Trophoblast cell (in vitro differentiated cells and primary cell): Measurements from ENCODE around the gene GTF3C5.

Experiments used
- DNase-seq, 2 donors: peaks; one replicate each; pipeline ENCODE4 v3.0.0-alpha.2; 2016
- H2AFZ ChIP-seq: 2 replicates; pipeline ENCODE4 v1.6.1; 2013; ENCODE audit warnings: low read length, moderate library complexity, mild to moderate bottlenecking; ENCODE audit not compliant: insufficient read depth, poor library complexity
- H2AK5ac ChIP-seq: 2 replicates; pipeline ENCODE4 v1.6.1; 2013; ENCODE audit warnings: mild to moderate bottlenecking, low read length
- H2BK120ac ChIP-seq: 2 replicates; pipeline ENCODE4 v1.6.1; 2013; ENCODE audit warnings: low read length, mild to moderate bottlenecking, moderate library complexity; ENCODE audit not compliant: insufficient read depth, poor library complexity
- H2BK12ac ChIP-seq: 2 replicates; pipeline ENCODE4 v1.6.1; 2013; ENCODE audit warnings: mild to moderate bottlenecking, low read length, moderate library complexity
- H2BK5ac ChIP-seq: 2 replicates; pipeline ENCODE4 v1.6.1; 2013; ENCODE audit warnings: low read length, low read depth, moderate library complexity, mild to moderate bottlenecking; ENCODE audit not compliant: poor library complexity
- H3K14ac ChIP-seq: 2 replicates; pipeline ENCODE4 v1.6.1; 2013; ENCODE audit warnings: mild to moderate bottlenecking, low read length
- H3K18ac ChIP-seq: 2 replicates; pipeline ENCODE4 v1.6.1; 2013; ENCODE audit warnings: mild to moderate bottlenecking, low read length
- H3K23ac ChIP-seq: 2 replicates; pipeline ENCODE4 v1.6.1; 2013; ENCODE audit warnings: low read length
- H3K27ac ChIP-seq: 2 replicates; pipeline ENCODE4 v1.5.1; 2013; ENCODE audit warnings: low read depth, mild to moderate bottlenecking, inconsistent platforms, low read length, moderate library complexity
- H3K27me3 ChIP-seq: 2 replicates; pipeline ENCODE4 v1.6.1; 2013; ENCODE audit warnings: inconsistent platforms, mild to moderate bottlenecking, low read length, moderate library complexity; ENCODE audit not compliant: insufficient read depth
- H3K36me3 ChIP-seq, 2 experiments: 1 replicate in 1 of 2; 2 replicates in 1 of 2; pipeline ENCODE4 v1.6.1; 2013; ENCODE audit warnings: low read length in 2 of 2, mild to moderate bottlenecking in 2 of 2, moderate library complexity in 1 of 2; ENCODE audit not compliant: insufficient read depth in 2 of 2, control insufficient read depth in 1 of 2
- H3K4ac ChIP-seq: 2 replicates; pipeline ENCODE4 v1.6.1; 2013; ENCODE audit warnings: low read depth, mild to moderate bottlenecking, low read length, moderate library complexity
- H3K4me1 ChIP-seq, 2 experiments: 1 replicate in 1 of 2; 2 replicates in 1 of 2; pipeline ENCODE4 v1.6.1; 2013; ENCODE audit warnings: low read length in 2 of 2, mild to moderate bottlenecking in 2 of 2, moderate library complexity in 1 of 2; ENCODE audit not compliant: insufficient read depth in 2 of 2, control insufficient read depth in 1 of 2
- H3K4me2 ChIP-seq: 2 replicates; pipeline ENCODE4 v1.6.1; 2013; ENCODE audit warnings: inconsistent platforms, mild to moderate bottlenecking, low read length, moderate library complexity
- H3K4me3 ChIP-seq: 2 replicates; pipeline ENCODE4 v1.5.1; 2013; ENCODE audit warnings: mild to moderate bottlenecking, low read depth, low read length, inconsistent platforms
- H3K79me1 ChIP-seq: one replicate; pipeline ENCODE4 v1.6.1; 2013; ENCODE audit warnings: low read length
- H3K79me2 ChIP-seq: 2 replicates; pipeline ENCODE4 v1.6.1; 2013; ENCODE audit warnings: low read length, mild to moderate bottlenecking; ENCODE audit not compliant: control insufficient read depth, insufficient read depth, poor library complexity
- H3K9ac ChIP-seq: 2 replicates; pipeline ENCODE4 v1.6.1; 2013; ENCODE audit warnings: mild to moderate bottlenecking, low read length
- H3K9me3 ChIP-seq: 2 replicates; pipeline ENCODE4 v1.6.1; 2013; ENCODE audit warnings: low read depth, mild to moderate bottlenecking, control low read depth, inconsistent platforms, low read length; ENCODE audit not compliant: insufficient read depth
- H4K12ac ChIP-seq: 2 replicates; pipeline ENCODE4 v1.6.1; 2013; ENCODE audit warnings: low read depth, mild to moderate bottlenecking, low read length, moderate library complexity
- H4K8ac ChIP-seq: 2 replicates; pipeline ENCODE4 v1.6.1; 2013; ENCODE audit warnings: low read depth, mild to moderate bottlenecking, low read length, moderate library complexity
- H4K91ac ChIP-seq: one replicate; pipeline ENCODE4 v1.6.1; 2013; ENCODE audit warnings: low read depth, mild to moderate bottlenecking, low read length, moderate library complexity
- WGBS: extraction: QIAGEN DNeasy Blood & Tissue Kit; methylation state at CpG from one replicate; pipeline ENCODE4 v1.1.7; 2013; ENCODE audit warnings: missing lambda C conversion rate; ENCODE audit not compliant: insufficient read length, insufficient coverage; ENCODE audit errors: extremely low coverage; 5-methylcytosine and 5-hydroxymethylcytosine counted together

The GTF3C5 gene

GRCh38 chr9:132986640-132987620 lies 43.9 kb upstream of the GTF3C5 start:
- Histone ChIP-seq H3K4ac (no peak overlapping the region), H3K9ac (no peak overlapping the region), H3K36me3 (no peaks in the 10 kb centered on the region), H3K27ac (no peak overlapping the region), H2BK120ac (no peak overlapping the region), H2BK5ac (no peak overlapping the region), H2BK12ac (no peak overlapping the region), H3K14ac (no peak overlapping the region), H2AFZ (no peak overlapping the region), H4K8ac (no peak overlapping the region), H4K91ac (no peak overlapping the region), H4K12ac (no peak overlapping the region), H3K4me1 (no peaks in the 10 kb centered on the region), H3K9me3 (peaks cover 3% of the 10 kb centered on the region), H3K79me2 (no peaks in the 10 kb centered on the region), H3K27me3 (no peaks in the 10 kb centered on the region), H3K23ac (no peak overlapping the region), H3K18ac (no peak overlapping the region), H3K79me1 (no peaks in the 10 kb centered on the region), H3K4me2 (no peak overlapping the region), H3K4me3 (no peak overlapping the region), H2AK5ac (no peak overlapping the region)
- WGBS: no CpG with 5 or more reads among the region's 26 CpGs
- no peak for DNase-seq

DNA sequence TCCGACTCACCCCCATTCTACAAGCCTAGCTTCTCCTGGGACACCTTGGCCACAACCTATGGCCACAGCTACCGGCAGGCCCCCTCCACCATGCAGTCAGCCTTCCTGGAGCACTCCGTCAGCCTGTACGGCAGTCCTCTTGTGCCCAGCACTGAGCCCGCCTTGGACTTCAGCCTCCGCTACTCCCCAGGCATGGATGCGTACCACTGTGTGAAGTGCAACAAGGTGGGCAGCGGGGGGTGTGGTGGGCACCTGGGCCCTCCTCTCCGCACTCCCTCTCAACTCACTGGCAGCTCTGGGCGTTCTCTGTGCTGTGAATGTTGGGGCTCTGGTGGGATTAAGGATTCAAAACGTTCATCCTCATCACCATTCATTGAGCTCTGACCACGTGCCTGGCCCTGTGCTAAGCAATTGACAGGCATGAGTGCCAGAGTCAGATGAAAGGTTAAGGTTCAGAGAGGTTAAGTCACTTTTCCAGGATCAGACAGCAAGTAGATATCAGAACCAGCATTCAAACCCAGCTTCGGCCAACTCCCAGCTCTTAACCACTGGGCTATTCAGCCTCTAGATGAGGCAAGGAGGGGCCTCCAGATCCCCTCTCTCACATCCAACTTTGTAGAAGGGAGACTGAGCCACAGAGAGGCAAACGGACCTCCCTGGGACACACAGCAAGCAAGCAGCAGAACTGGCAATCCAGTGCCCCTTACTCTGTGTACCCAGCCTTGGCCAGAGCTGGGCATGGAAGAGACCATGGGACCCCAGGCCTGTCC lies 42.4 kb upstream of the GTF3C5 start:
- Histone ChIP-seq H3K14ac (no peak overlapping the region), H3K27ac (no peak overlapping the region), H2BK12ac (no peak overlapping the region), H3K4me1 (no peaks in the 10 kb centered on the region), H2BK5ac (no peak overlapping the region), H3K79me2 (no peaks in the 10 kb centered on the region), H2AK5ac (no peak overlapping the region), H3K36me3 (no peaks in the 10 kb centered on the region), H2AFZ (no peak overlapping the region), H4K8ac (no peak overlapping the region), H4K91ac (no peak overlapping the region), H3K23ac (no peak overlapping the region), H3K9ac (no peak overlapping the region), H3K18ac (no peak overlapping the region), H2BK120ac (no peak overlapping the region), H4K12ac (no peak overlapping the region), H3K9me3 (peaks cover 2% of the 10 kb centered on the region), H3K27me3 (no peaks in the 10 kb centered on the region), H3K4me2 (no peak overlapping the region), H3K4me3 (no peak overlapping the region), H3K79me1 (no peaks in the 10 kb centered on the region), H3K4ac (no peak overlapping the region)
- WGBS: no CpG with 5 or more reads among the region's 14 CpGs
- no peak for DNase-seq

GRCh38 chr9:132989014-132989310 lies 41.8 kb upstream of the GTF3C5 start:
- H3K27me3 ChIP-seq: no peaks in the 10 kb centered on the region
- H3K4me1 ChIP-seq: peaks cover 0 to 4% of the 10 kb centered on the region in 2 experiments
- peaks cover 2% of the 10 kb centered on the region for H3K9me3 ChIP-seq
- no peak overlapping the region for H4K8ac ChIP-seq
- H3K79me2 ChIP-seq: no peaks in the 10 kb centered on the region
- no peak overlapping the region for H2BK5ac ChIP-seq
- H3K4me3 ChIP-seq: peak overlapping the region; percentile 18
- no peak overlapping the region for H3K27ac ChIP-seq
- no CpG with 5 or more reads among the region's 13 CpGs for WGBS
- H3K36me3 ChIP-seq: no peaks in the 10 kb centered on the region
- no peak overlapping the region for H2BK120ac ChIP-seq
- DNase-seq: no peak
- no peak overlapping the region for H2BK12ac ChIP-seq
- no peak overlapping the region for H3K18ac ChIP-seq
- no peak overlapping the region for H4K91ac ChIP-seq
- no peak overlapping the region for H2AFZ ChIP-seq
- H3K79me1 ChIP-seq: no peaks in the 10 kb centered on the region
- H3K23ac ChIP-seq: no peak overlapping the region
- H3K9ac ChIP-seq: no peak overlapping the region
- H3K4me2 ChIP-seq: no peak overlapping the region
- no peak overlapping the region for H3K14ac ChIP-seq
- H4K12ac ChIP-seq: no peak overlapping the region
- H3K4ac ChIP-seq: no peak overlapping the region
- no peak overlapping the region for H2AK5ac ChIP-seq

DNA sequence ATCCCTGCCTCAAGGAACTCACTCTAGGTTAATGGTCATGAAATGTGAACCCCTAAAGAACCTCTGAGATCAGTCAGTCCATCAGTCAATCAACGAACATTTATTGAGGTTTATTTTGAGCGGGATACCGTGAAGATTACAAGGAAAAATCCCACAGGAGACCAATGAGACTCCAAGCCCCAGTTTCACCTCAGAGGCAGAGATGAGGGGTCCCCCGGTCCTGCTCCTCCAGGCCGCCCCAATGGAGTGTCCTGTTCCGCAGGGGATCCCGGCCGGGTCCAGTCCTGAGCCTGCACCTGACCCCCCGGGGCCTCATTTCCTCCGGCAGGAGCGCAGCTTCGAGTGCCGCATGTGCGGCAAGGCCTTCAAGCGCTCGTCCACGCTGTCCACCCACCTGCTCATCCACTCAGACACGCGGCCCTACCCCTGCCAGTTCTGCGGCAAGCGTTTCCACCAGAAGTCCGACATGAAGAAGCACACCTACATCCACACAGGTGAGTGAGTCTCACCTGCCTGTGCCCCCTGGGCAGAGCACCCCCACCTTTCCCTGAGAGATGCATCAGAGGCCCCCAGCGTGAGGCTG lies 41.3 kb upstream of the GTF3C5 start:
- no peaks in the 10 kb centered on the region for H3K79me2 ChIP-seq
- peaks cover 0 to 9% of the 10 kb centered on the region in 2 experiments for H3K4me1 ChIP-seq
- H3K36me3 ChIP-seq: no peaks in the 10 kb centered on the region
- no peak overlapping the region for H2BK12ac ChIP-seq
- H4K8ac ChIP-seq: no peak overlapping the region
- no peak overlapping the region for H2AFZ ChIP-seq
- H3K9ac ChIP-seq: no peak overlapping the region
- H4K91ac ChIP-seq: no peak overlapping the region
- H3K79me1 ChIP-seq: no peaks in the 10 kb centered on the region
- no CpG with 5 or more reads among the region's 23 CpGs for whole genome bisulfite sequencing
- H3K23ac ChIP-seq: no peak overlapping the region
- H4K12ac ChIP-seq: no peak overlapping the region
- H3K18ac ChIP-seq: no peak overlapping the region
- no peak overlapping the region for H3K4me3 ChIP-seq
- H2BK120ac ChIP-seq: no peak overlapping the region
- no peak overlapping the region for H3K4ac ChIP-seq
- no peak overlapping the region for H3K14ac ChIP-seq
- no peak overlapping the region for H3K27ac ChIP-seq
- H2BK5ac ChIP-seq: no peak overlapping the region
- DNase-seq: no peak
- peaks cover 2% of the 10 kb centered on the region for H3K9me3 ChIP-seq
- H3K27me3 ChIP-seq: no peaks in the 10 kb centered on the region
- no peak overlapping the region for H2AK5ac ChIP-seq
- H3K4me2 ChIP-seq: no peak overlapping the region
